Retina (tissue), 1 donor: ENCODE results near the gene STON2.
A peak's percentile ranks its signal among the peaks of the same experiment; 100 is the strongest.

Experiments
- DNase-seq: peaks from one replicate; pipeline ENCODE4 v3.0.0-alpha.2; 2016

The STON2 gene

GRCh38 chr14:81331229-81332021 lies 68.7 kb downstream of the STON2 start:
- DNase-seq = peak; percentile 70

GRCh38 chr14:81330619-81331122 lies 69.5 kb downstream of the STON2 start:
- no peak for DNase-seq

- no peak for DNase-seq
Measured at GRCh38 chr14:81329640-81330381, 70.3 kb downstream of the STON2 start.

DNA sequence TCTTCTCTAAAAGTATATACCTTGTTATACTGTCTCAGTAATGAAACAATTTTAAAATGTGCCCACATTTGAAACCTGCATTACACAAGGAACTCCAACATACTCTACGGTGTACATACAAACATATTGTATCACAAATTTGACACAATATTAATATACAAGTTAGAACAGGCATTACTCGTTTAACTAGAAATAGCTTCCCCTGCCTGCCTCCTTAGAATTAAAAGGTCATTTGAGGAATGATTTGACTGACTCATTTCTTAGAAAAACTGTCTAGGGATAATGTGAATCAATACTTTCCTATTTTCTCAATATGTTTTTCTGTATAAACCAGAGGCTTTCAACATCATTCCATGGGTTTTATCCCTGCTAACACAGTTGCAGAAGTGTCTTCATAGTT lies 73.7 kb downstream of the STON2 start:
- no peak for DNase-seq

DNA sequence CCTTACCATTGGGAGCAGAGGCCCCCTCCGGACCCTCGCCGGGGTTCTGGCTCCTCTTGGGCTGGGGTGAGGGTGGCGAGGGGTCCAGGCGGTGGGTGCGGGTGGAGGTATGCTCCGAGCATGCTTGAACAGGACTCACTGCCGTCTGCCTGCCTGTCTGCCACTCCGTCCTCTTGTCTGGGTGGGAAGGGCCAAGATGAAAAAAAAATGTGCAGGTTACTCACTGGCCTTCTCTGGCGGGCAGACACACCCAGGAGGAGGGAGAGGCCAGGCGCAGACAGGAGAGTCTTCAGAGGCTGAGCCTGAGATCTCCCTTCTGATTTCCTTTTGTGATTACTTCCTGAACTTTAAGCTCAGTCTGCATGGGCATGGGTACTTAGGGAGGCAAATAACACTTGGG lies 76.1 kb downstream of the STON2 start:
- peak; percentile 70 for DNase-seq

GRCh38 chr14:81323093-81323492 lies 77.0 kb downstream of the STON2 start:
- no peak for DNase-seq

GRCh38 chr14:81319946-81320345 lies 80.2 kb downstream of the STON2 start:
- DNase-seq = no peak

GRCh38 chr14:81319314-81319713 lies 80.8 kb downstream of the STON2 start:
- no peak for DNase-seq

DNA sequence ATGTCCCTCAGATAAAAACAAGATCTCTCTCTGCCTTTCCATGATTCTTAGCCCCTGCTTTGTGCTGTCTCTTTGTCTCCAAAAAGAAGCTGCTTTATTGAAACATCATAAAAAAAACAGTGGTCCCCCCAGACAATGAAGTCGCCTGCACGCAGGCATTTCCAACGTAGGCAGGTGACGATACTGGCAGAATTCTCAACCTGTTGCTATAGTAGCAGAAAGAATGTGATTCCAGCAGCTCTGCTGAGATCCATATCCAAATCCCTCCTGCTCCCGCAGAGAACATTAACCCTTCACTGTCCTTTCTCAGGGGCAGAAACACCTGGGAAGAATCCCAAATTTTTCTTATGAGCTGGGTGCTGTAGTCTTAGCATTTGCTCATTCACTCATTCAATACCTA lies 84.8 kb downstream of the STON2 start:
- DNase-seq = peak; percentile 46

GRCh38 chr14:81314443-81315175 lies 85.5 kb downstream of the STON2 start:
- no peak for DNase-seq

GRCh38 chr14:81313775-81314429 lies 86.2 kb downstream of the STON2 start:
- DNase-seq = no peak

GRCh38 chr14:81313200-81313599 lies 86.9 kb downstream of the STON2 start:
- DNase-seq = no peak

DNA sequence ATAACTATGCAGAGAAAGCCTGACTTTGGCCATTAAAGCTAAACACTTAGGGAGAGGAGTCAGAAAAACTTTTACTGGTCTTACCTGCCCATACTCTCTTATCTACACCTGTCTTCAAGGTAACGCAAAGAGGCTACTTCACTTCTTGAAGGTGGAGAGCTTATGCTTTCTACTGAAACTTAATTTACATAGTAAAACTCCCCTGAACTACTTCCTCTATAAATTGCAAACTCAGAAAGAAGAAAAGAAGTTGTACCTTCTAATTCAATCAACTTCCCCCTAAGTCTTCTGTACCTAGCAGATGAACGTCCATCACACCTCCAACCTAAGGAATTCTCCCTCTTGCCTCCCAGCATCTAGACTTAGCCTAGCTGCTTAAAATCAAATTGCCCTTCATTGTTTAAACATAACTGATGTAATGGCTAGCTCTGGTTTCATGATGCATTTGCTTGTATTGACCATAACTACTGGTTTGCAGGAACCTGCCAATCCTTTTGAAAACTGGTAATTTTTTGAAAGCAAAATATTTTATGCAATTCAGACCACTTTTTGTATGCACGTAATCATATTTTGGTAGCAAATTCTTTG lies 87.7 kb downstream of the STON2 start:
- no peak for DNase-seq

GRCh38 chr14:81311778-81312177 lies 88.3 kb downstream of the STON2 start:
- no peak for DNase-seq

DNA sequence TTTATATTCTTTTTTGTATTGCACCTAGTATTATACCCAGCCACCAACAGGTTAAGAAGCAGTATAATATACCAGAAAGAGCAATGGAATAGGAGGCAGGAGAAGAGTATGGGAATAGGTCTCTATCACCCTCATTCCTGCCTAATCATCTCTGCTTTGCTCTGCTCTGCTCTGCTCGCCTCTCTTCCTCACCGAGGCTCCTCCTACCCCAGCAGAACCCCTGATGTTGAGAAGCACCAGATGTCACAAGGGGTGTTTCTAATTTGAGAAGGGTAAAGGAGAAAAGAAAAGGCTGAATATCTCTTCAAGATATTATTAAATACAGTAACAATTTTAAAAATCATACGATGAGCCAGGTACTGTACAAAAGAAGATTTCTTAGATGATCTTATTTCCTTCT lies 89.0 kb downstream of the STON2 start:
- DNase-seq = no peak

DNA sequence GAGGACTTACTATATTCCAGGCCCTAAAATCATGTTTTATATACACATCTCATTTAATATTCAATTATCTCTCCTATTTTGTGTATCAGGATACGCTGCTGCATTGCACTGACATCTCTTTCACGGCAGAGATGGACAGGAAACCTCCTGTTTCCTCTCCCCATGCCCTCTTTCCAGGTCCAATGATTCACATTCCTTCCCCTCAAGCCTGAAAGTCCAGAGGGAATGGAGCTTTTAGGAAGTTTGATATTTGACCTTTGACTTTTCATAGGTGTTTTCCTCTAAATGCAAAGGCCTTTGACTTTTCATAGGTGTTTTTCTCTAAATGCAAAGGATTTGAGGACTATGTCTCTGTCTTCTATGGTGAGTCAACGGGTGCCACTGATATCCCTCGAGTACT lies 89.5 kb downstream of the STON2 start:
- no peak for DNase-seq

GRCh38 chr14:81309511-81309910 lies 90.6 kb downstream of the STON2 start:
- no peak for DNase-seq

- no peak for DNase-seq
Measured at GRCh38 chr14:81305743-81306142, 94.4 kb downstream of the STON2 start.

- no peak for DNase-seq
Measured at GRCh38 chr14:81305065-81305464, 95.1 kb downstream of the STON2 start.

DNA sequence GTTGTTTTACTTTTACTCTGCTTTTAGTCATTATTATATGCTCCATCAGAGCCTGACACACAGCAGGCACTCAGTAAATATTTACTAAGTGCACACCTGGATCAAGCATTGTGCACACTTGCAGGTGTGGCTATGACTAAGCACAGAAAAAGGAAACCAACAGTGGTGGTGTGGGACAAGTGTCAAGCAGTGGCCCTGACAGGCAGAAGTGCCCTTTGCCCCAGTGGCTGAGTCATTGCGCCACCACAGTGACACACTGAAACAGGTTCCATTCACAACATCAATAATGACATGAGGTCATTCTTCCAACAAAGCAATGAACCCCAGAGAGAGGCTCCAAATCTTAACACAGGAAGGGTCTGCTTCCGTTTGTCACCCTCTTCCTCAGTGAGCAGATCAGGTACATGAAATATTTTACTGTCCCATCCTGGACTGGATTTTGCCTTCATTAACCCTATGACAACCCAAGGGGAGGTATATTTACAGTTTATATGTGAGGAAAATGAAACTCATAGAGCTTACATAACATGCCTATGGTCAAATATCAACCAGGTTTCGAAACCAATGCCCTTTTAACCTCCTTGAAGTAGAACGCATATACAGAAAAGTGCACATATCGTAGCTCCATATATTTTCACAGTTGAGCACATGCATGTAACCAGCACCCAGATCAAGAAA lies 96.7 kb downstream of the STON2 start:
- DNase-seq = no peak

DNA sequence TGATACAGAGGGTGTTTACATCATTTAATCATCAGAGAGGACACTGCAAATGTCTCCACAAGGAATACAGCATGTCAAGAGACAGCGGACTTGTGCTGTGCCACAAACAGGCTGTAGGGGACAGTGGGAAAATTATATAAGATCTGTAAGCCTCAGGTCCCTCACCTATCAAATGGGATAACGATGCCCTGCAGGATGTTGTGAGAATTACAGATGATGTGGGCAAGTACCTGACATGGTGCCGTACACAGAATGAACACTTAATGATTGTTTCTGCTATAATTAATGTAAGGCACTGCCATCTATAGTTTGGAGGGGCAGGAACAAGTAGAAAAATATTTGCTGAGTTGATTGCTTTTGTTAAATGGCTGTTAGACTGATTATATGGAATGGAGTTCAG lies 97.5 kb downstream of the STON2 start:
- DNase-seq = no peak

DNA sequence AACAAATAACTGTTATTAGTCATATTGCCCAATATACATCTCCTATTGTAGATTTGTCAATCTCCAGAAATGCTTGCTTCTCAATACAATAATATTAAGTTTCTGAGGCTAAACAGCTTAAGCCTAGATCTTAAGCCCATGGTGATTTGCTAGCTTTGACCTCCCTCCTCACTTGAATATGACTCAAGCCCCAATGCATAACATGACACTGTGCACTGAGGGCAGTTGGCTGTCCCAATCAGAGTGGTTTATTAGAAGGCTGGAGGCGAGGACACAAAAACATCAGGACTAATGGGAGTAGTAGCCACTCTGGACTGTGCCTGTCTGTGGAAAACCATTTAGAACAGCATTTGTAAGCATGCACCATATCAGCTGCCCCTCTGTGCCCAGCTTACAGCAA lies 98.3 kb downstream of the STON2 start:
- no peak for DNase-seq
